SK-N-MC (cell line): ENCODE results near the gene GCLM.

ENCODE experiments used
- EZH2 ChIP-seq: fragments of 200-600 bp; sonication (generic); IDR thresholded peaks from one replicate; pipeline ENCODE4 v1.6.1; 2017; ENCODE audit warnings: antibody characterized with exemption
- POLR2AphosphoS5 ChIP-seq: IDR thresholded peaks from 2 replicates; pipeline ENCODE4 v1.6.1; 2012; ENCODE audit warnings: mild to moderate bottlenecking, low read depth, low read length, borderline replicate concordance

DNA sequence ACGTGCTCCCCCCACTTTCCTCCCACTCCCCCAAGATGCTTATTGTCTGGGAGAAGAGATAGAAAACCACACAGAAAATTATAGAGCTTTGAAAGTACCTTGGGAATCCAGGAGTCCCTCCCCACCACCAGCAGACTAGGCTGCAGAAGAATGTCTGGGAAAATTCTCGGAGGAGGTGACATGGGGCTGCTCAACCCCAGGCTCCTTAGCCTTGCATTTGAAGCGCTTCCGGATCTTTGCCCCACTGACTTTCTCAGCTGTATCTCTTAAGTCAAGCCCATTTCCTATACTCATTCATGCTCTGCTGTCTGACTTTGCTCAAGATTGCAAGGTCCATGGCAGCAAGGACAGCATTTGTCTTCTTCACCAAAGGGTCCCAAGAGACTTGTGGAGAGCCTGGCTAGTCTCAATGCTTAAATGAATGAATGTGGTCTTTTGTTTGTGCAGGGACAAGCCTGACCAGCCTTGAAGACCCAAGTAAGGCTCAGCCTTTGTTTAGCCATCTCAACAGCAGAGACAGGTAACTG lies 68.2 kb downstream of the GCLM start:
- TF ChIP-seq EZH2 (no peak), POLR2AphosphoS5 (no peak)
